ENCODE results near the gene MAP3K20. TPM values are rescaled to one million over a fixed set of nuclear protein-coding genes. Genes with fewer than 3 reads are reported as not detected.
"Not testable (repeated sequence)": the region's sequence is repeated elsewhere in the genome, so short reads cannot be mapped to it uniquely, and the experiment has no call there.

MAP3K20 gene
- total RNA-seq, 1 experiment from 2014 or later, result 23.1 TPM

- no peak for DNase-seq (ENCODE audit: low read depth)
Observed at GRCh38 chr2:173278794-173279526, 203.3 kb downstream of the MAP3K20 start.

GRCh38 chr2:173279527-173279868 lies 203.9 kb downstream of the MAP3K20 start:
- DNase-seq (ENCODE audit: low read depth), result no peak

- DNase-seq (ENCODE audit: low read depth), result no peak
Observed at GRCh38 chr2:173280853-173281252, 205.2 kb downstream of the MAP3K20 start.

GRCh38 chr2:173281898-173282297 lies 206.3 kb downstream of the MAP3K20 start:
- not testable (repeated sequence) for DNase-seq (ENCODE audit: low read depth)

- DNase-seq (ENCODE audit: low read depth), result no peak
Observed at GRCh38 chr2:173282795-173283545, 207.3 kb downstream of the MAP3K20 start.

GRCh38 chr2:173286153-173286809 lies 210.6 kb downstream of the MAP3K20 start:
- no peak for DNase-seq (ENCODE audit: low read depth)

- no peak for DNase-seq (ENCODE audit: low read depth)
Observed at GRCh38 chr2:173287594-173287993, 211.9 kb downstream of the MAP3K20 start.

GRCh38 chr2:173288561-173288960 lies 212.9 kb downstream of the MAP3K20 start:
- DNase-seq (ENCODE audit: low read depth), result peak; percentile 70

- no peak for DNase-seq (ENCODE audit: low read depth)
Observed at GRCh38 chr2:173290046-173290445, 214.4 kb downstream of the MAP3K20 start.

- no peak for DNase-seq (ENCODE audit: low read depth)
Observed at GRCh38 chr2:173290518-173290917, 214.9 kb downstream of the MAP3K20 start.

GRCh38 chr2:173291412-173291811 lies 215.8 kb downstream of the MAP3K20 start:
- DNase-seq (ENCODE audit: low read depth), result no peak

- no peak for DNase-seq (ENCODE audit: low read depth)
Observed at GRCh38 chr2:173296235-173296634, 220.6 kb downstream of the MAP3K20 start.

- no peak for DNase-seq (ENCODE audit: low read depth)
Observed at GRCh38 chr2:173298536-173299097, 223.0 kb downstream of the MAP3K20 start.

GRCh38 chr2:173299764-173300163 lies 224.1 kb downstream of the MAP3K20 start:
- DNase-seq (ENCODE audit: low read depth), result no peak

- DNase-seq (ENCODE audit: low read depth), result no peak
Observed at GRCh38 chr2:173300458-173300857, 224.8 kb downstream of the MAP3K20 start.

- DNase-seq (ENCODE audit: low read depth), result not testable (repeated sequence)
Observed at GRCh38 chr2:173301549-173301948, 225.9 kb downstream of the MAP3K20 start.

- no peak for DNase-seq (ENCODE audit: low read depth)
Observed at GRCh38 chr2:173305303-173305702, 229.7 kb downstream of the MAP3K20 start.

GRCh38 chr2:173307293-173307692 lies 231.6 kb downstream of the MAP3K20 start:
- no peak for DNase-seq (ENCODE audit: low read depth)

GRCh38 chr2:173309370-173309769 lies 233.7 kb downstream of the MAP3K20 start:
- DNase-seq (ENCODE audit: low read depth), result not testable (repeated sequence)

- DNase-seq (ENCODE audit: low read depth), result no peak
Observed at GRCh38 chr2:173311844-173312606, 236.4 kb downstream of the MAP3K20 start.
